ENCODE results near the gene TBCK. TPM values are rescaled to one million over a fixed set of nuclear protein-coding genes. Genes with fewer than 3 reads are reported as not detected.

The TBCK gene
- polyA plus RNA-seq, 1 of the 3 experiments (the other 2 are of a cell fraction), result 14.6 TPM

- Histone ChIP-seq H2AFZ (ENCODE audit: low read depth) (no peak overlapping the region), H3K4me3 (ENCODE audit: low read depth in 2 of 2, low read length in 1 of 2) (no peak overlapping the region), H3K9me3 (no peaks in the 10 kb centered on the region), H3K4me2 (no peak overlapping the region), H4K20me1 (ENCODE audit: insufficient read depth) (no peaks in the 10 kb centered on the region), H3K4me1 (ENCODE audit: control insufficient read depth in 1 of 2, insufficient read depth in 2 of 2, low read depth in 1 of 2, low read length in 1 of 2) (no peaks in the 10 kb centered on the region; a peak in 2 of 4 replicates), H3F3A (replicated peaks; ENCODE audit: insufficient read depth) (no peaks in the 10 kb centered on the region), H3K9me2 (no peaks in the 10 kb centered on the region), H3K36me3 (replicated peaks in 1 of 2; ENCODE audit: control insufficient read depth in 1 of 2, insufficient read depth in 2 of 2, low read length in 1 of 2) (no peaks in the 10 kb centered on the region), H3K9ac (no peak overlapping the region), H3K27ac (ENCODE audit: low read depth in 2 of 2, low read length in 1 of 2) (no peak overlapping the region), H3K79me2 (ENCODE audit: insufficient read depth) (no peaks in the 10 kb centered on the region), H3K27me3 (ENCODE audit: insufficient read depth) (no peaks in the 10 kb centered on the region)
- ChIA-PET CTCF (no interaction called here), POLR2A (no interaction called here)
- TF ChIP-seq MEF2A (IDR thresholded peaks at IDR 0.05; ENCODE audit: borderline replicate concordance, low read depth) (no peak), NFIC (IDR thresholded peaks at IDR 0.05; ENCODE audit: borderline replicate concordance) (no peak), TEAD4 (IDR thresholded peaks at IDR 0.05; ENCODE audit: borderline replicate concordance, insufficient read depth) (no peak), POLR2AphosphoS5 (IDR thresholded peaks at IDR 0.05; ENCODE audit: low read depth, low read length) (no peak), GABPA (IDR thresholded peaks at IDR 0.05; ENCODE audit: low read depth) (no peak), TCF12 (IDR thresholded peaks at IDR 0.05) (no peak), NRF1 (IDR thresholded peaks at IDR 0.05; ENCODE audit: low read depth, low read length) (no peak), CHD2 (IDR thresholded peaks at IDR 0.05; ENCODE audit: low read length, partially characterized antibody) (no peak), TAF1 (IDR thresholded peaks at IDR 0.05; ENCODE audit: borderline replicate concordance, low read depth, low read length) (no peak), PBX3 (IDR thresholded peaks at IDR 0.05) (no peak), CTCF (IDR thresholded peaks at IDR 0.05) (no peak)
- DNase-seq, result no peak
- WGBS (ENCODE audit: low lambda C conversion rate), result 69% methylated on average over 1 of the region's 1 CpG
These were observed 264.5 kb downstream of the TBCK start for GRCh38 chr4:106051514-106051913.

- H3K4me3 ChIP-seq (ENCODE audit: low read depth in 2 of 2, low read length in 1 of 2), result no peak overlapping the region
- CTCF ChIA-PET, result no interaction called here
- H3F3A ChIP-seq (replicated peaks; ENCODE audit: insufficient read depth), result no peaks in the 10 kb centered on the region
- no peaks in the 10 kb centered on the region for H3K27me3 ChIP-seq (ENCODE audit: insufficient read depth)
- H4K20me1 ChIP-seq (ENCODE audit: insufficient read depth), result no peaks in the 10 kb centered on the region
- H3K4me2 ChIP-seq, result no peak overlapping the region
- no peaks in the 10 kb centered on the region for H3K9me3 ChIP-seq
- no peaks in the 10 kb centered on the region for H3K79me2 ChIP-seq (ENCODE audit: insufficient read depth)
- H2AFZ ChIP-seq (ENCODE audit: low read depth), result no peak overlapping the region
- POLR2A ChIA-PET, result no interaction called here
- TF ChIP-seq NFIC (IDR thresholded peaks at IDR 0.05; ENCODE audit: borderline replicate concordance), result no peak
- no peak for TF ChIP-seq FOXJ3 (CRISPR knock-in tag; IDR thresholded peaks at IDR 0.05)
- no peak for TF ChIP-seq RXRA (IDR thresholded peaks at IDR 0.05; ENCODE audit: borderline replicate concordance, low read depth)
- no peak for TF ChIP-seq JUND (IDR thresholded peaks at IDR 0.05)
- no peak for TF ChIP-seq NRF1 (IDR thresholded peaks at IDR 0.05; ENCODE audit: low read depth, low read length)
- no peak for TF ChIP-seq TEAD4 (IDR thresholded peaks at IDR 0.05; ENCODE audit: borderline replicate concordance, insufficient read depth)
- no peak for TF ChIP-seq ZBTB33 (IDR thresholded peaks at IDR 0.05; ENCODE audit: borderline replicate concordance, low read depth)
- TF ChIP-seq CHD2 (IDR thresholded peaks at IDR 0.05; ENCODE audit: low read length, partially characterized antibody), result no peak
- no peaks in the 10 kb centered on the region for H3K9me2 ChIP-seq
- DNase-seq, result no peak
- H3K4me1 ChIP-seq (ENCODE audit: control insufficient read depth in 1 of 2, insufficient read depth in 2 of 2, low read depth in 1 of 2, low read length in 1 of 2), result no peaks in the 10 kb centered on the region; a peak in 2 of 4 replicates
- no peak overlapping the region for H3K9ac ChIP-seq
- H3K36me3 ChIP-seq (replicated peaks in 1 of 2; ENCODE audit: control insufficient read depth in 1 of 2, insufficient read depth in 2 of 2, low read length in 1 of 2), result peaks cover 0 to 7% of the 10 kb centered on the region in 2 experiments
- H3K27ac ChIP-seq (ENCODE audit: low read depth in 2 of 2, low read length in 1 of 2), result no peak overlapping the region; a peak in 1 of 4 replicates
These were observed 266.5 kb downstream of the TBCK start for GRCh38 chr4:106049490-106049889.

Measured in SK-N-SH (cell line).